ENCODE measurements around the gene ZNF837.

- TF ChIP-seq CTCF (IDR thresholded peaks at IDR 0.05; ENCODE audit: low read depth, low read length): no peak
- no peak for TF ChIP-seq POLR2A (IDR thresholded peaks at IDR 0.05; ENCODE audit: extremely low read depth, insufficient read length)
- TF ChIP-seq, protein P1, sequence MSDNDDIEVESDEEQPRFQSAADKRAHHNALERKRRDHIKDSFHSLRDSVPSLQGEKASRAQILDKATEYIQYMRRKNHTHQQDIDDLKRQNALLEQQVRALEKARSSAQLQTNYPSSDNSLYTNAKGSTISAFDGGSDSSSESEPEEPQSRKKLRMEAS (IDR thresholded peaks at IDR 0.05; ENCODE audit: low read depth, low read length): no peak
- no peak for TF ChIP-seq MYC (IDR thresholded peaks at IDR 0.05; ENCODE audit: low read depth, low read length)
These were observed 35.3 kb downstream of the ZNF837 start for GRCh38 chr19:58345558-58345957.
